WERI-Rb-1 (cell line): Measurements from ENCODE around the gene TMEM238L.

ENCODE experiments used
- DNase-seq: peaks from one replicate; pipeline ENCODE4 v3.0.0-alpha.2; 2020
- H3K27ac ChIP-seq: fragments of 250-450 bp; sonication (Bioruptor Pico); 2 replicates; pipeline ENCODE4 v1.5.1; 2020; ENCODE audit warnings: mild to moderate bottlenecking, moderate library complexity
- H3K27me3 ChIP-seq: fragments of 250-450 bp; sonication (Bioruptor Pico); 2 replicates; pipeline ENCODE4 v1.5.1; 2021; ENCODE audit warnings: mild to moderate bottlenecking, low read depth, moderate library complexity; ENCODE audit not compliant: insufficient read depth, severe bottlenecking
- H3K36me3 ChIP-seq: fragments of 250-450 bp; sonication (Bioruptor Pico); 2 replicates; pipeline ENCODE4 v1.5.1; 2020; ENCODE audit warnings: mild to moderate bottlenecking, moderate library complexity
- H3K4me3 ChIP-seq: 2 replicates; pipeline ENCODE4 v1.5.1; 2011; ENCODE audit warnings: low read depth, mild to moderate bottlenecking, control low read depth, low read length
- H3K9me3 ChIP-seq: fragments of 250-450 bp; sonication (Bioruptor Pico); 2 replicates; pipeline ENCODE4 v1.5.1; 2021; ENCODE audit warnings: mild to moderate bottlenecking, moderate library complexity; ENCODE audit not compliant: severe bottlenecking
- CTCF ChIP-seq: IDR thresholded peaks from 2 replicates; pipeline ENCODE4 v1.5.1; 2011; ENCODE audit warnings: low read depth, mild to moderate bottlenecking, control low read depth, inconsistent platforms, low read length

The TMEM238L gene

GRCh38 chr17:10809605-10810004 is 5.7 kb upstream of the TMEM238L start:
- TF ChIP-seq CTCF, result no peak
- no peak overlapping the region for H3K4me3 ChIP-seq
- no peaks in the 10 kb centered on the region for H3K27me3 ChIP-seq
- no peak overlapping the region for H3K27ac ChIP-seq
- H3K36me3 ChIP-seq, result no peaks in the 10 kb centered on the region
- DNase-seq, result no peak
- H3K9me3 ChIP-seq, result no peaks in the 10 kb centered on the region

- no peak for DNase-seq
- Histone ChIP-seq H3K36me3 (no peaks in the 10 kb centered on the region), H3K27me3 (no peaks in the 10 kb centered on the region), H3K27ac (no peak overlapping the region), H3K9me3 (no peaks in the 10 kb centered on the region), H3K4me3 (no peak overlapping the region)
- no peak for TF ChIP-seq CTCF
Observed at GRCh38 chr17:10807704-10808128, 3.8 kb upstream of the TMEM238L start.

GRCh38 chr17:10806545-10807262 is 2.8 kb upstream of the TMEM238L start:
- TF ChIP-seq CTCF, result no peak
- no peak for DNase-seq
- no peaks in the 10 kb centered on the region for H3K36me3 ChIP-seq
- no peaks in the 10 kb centered on the region for H3K27me3 ChIP-seq
- H3K4me3 ChIP-seq, result no peak overlapping the region
- H3K27ac ChIP-seq, result no peak overlapping the region
- H3K9me3 ChIP-seq, result no peaks in the 10 kb centered on the region

GRCh38 chr17:10805911-10806310 is 2.0 kb upstream of the TMEM238L start:
- no peak for DNase-seq
- H3K9me3 ChIP-seq, result no peaks in the 10 kb centered on the region
- no peak overlapping the region for H3K4me3 ChIP-seq
- H3K27me3 ChIP-seq, result no peaks in the 10 kb centered on the region
- TF ChIP-seq CTCF, result no peak
- no peak overlapping the region for H3K27ac ChIP-seq
- no peaks in the 10 kb centered on the region for H3K36me3 ChIP-seq

GRCh38 chr17:10804546-10804945 is 647 bp upstream of the TMEM238L start:
- Histone ChIP-seq H3K27me3 (no peaks in the 10 kb centered on the region), H3K4me3 (no peak overlapping the region), H3K27ac (no peak overlapping the region), H3K36me3 (no peaks in the 10 kb centered on the region), H3K9me3 (no peaks in the 10 kb centered on the region)
- TF ChIP-seq CTCF, result no peak
- no peak for DNase-seq

- Histone ChIP-seq H3K4me3 (no peak overlapping the region), H3K27me3 (no peaks in the 10 kb centered on the region), H3K9me3 (no peaks in the 10 kb centered on the region), H3K36me3 (no peaks in the 10 kb centered on the region), H3K27ac (no peak overlapping the region)
- TF ChIP-seq CTCF, result no peak
- no peak for DNase-seq
Observed at GRCh38 chr17:10803350-10803749, 549 bp downstream of the TMEM238L start.
